Tibial nerve (tissue), 4 donors: ENCODE data around the gene KCNT1.

Experiments
- CTCF ChIP-seq, 5 experiments: fragments of 200-600 bp in 3 of 5; fragments of 450-650 bp in 2 of 5; sonication (generic) in 3 of 5; IDR thresholded peaks; one replicate each; pipeline ENCODE4 v1.5.1; 2016 to 2019; ENCODE audit warnings: antibody characterized with exemption in 5 of 5, mild to moderate bottlenecking in 3 of 5, moderate library complexity in 2 of 5
- EP300 ChIP-seq, 2 donors: sonication (generic); formaldehyde crosslinking; IDR thresholded peaks; one replicate each; pipeline ENCODE4 v1.6.1; 2017; ENCODE audit warnings: antibody characterized with exemption in 2 of 2, mild to moderate bottlenecking in 1 of 2
- POLR2A ChIP-seq, 2 donors: fragments of 450-650 bp; IDR thresholded peaks; one replicate each; pipeline ENCODE4 v1.6.1; 2017; ENCODE audit warnings: antibody characterized with exemption in 2 of 2, mild to moderate bottlenecking in 2 of 2, moderate library complexity in 2 of 2

DNA sequence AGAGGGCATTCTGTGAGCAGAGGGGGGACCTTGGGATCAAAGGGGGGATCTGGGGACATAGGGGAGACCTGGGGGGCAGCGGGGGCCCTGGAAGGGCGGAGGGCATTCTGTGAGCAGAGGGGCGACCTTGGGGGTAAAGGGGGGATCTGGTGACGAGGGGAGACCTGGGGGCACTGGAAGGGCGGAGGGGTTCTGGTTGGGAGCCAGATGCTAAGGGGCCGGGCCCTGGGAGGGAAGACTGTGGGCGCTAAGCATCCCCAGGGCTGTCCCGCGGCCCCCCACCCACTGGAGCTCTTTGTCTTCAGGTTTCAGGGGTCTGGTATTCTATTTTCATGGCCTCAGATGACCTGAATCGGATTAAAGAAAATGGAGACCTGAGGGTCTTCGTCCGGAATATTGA lies 38.1 kb upstream of the KCNT1 start:
- TF ChIP-seq CTCF (IDR thresholded peaks at IDR 0.05) = no peak
- no peak for TF ChIP-seq POLR2A (IDR thresholded peaks at IDR 0.05)
- TF ChIP-seq EP300 (IDR thresholded peaks at IDR 0.05) = no peak
